ENCODE measurements around the gene SNX5. TPM values are rescaled to one million over a fixed set of nuclear protein-coding genes. Genes with fewer than 3 reads are reported as not detected.

SNX5 gene
- total and polyA plus RNA-seq, 2 of the 13 experiments (the other 11 are each of a cell fraction or from before 2014, with no cell fraction given), result 664 to 1,040 TPM

DNA sequence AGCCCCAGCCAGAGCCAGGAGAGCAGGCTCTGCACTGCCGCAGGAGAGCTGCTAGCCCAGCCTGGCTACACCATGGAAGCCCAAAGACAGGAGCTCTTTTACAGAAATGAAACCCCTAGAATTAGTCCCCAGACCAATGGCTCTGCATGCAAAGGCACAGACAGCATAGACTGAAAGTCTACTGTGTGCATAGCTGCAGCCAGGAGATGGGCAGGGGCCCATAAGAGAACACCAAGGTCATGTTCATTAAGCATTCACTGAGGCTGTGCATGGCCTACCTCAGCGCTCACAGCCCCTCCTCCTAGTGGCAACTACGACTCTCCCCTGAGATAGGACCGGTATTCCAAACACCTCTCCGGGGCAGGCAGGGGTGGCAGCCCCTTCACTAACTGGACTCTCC, 34.9 kb downstream of the SNX5 start (continued):
- TF ChIP-seq ZNF367 (CRISPR knock-in tag; IDR thresholded peaks at IDR 0.05; ENCODE audit: borderline replicate concordance) (0 out of 2 replicates have a peak, but pooled peaks have one; percentile 47), ZFP1 (CRISPR knock-in tag; IDR thresholded peaks at IDR 0.05) (no peak), DPF2 (CRISPR knock-in tag; IDR thresholded peaks at IDR 0.05; ENCODE audit: borderline replicate concordance, low read depth) (no peak), DMAP1 (CRISPR knock-in tag; IDR thresholded peaks at IDR 0.05) (no peak), ZBTB38 (CRISPR knock-in tag; IDR thresholded peaks at IDR 0.05) (no peak), ZNF550 (CRISPR knock-in tag; IDR thresholded peaks at IDR 0.05; ENCODE audit: borderline replicate concordance) (no peak), ZBTB7B (CRISPR knock-in tag; IDR thresholded peaks at IDR 0.05) (no peak), PHF8 (CRISPR knock-in tag; IDR thresholded peaks at IDR 0.05) (no peak), ZXDC (CRISPR knock-in tag; IDR thresholded peaks at IDR 0.05) (0 out of 2 replicates have a peak, but pooled peaks have one; percentile 16), DMTF1 (CRISPR knock-in tag; IDR thresholded peaks at IDR 0.05) (no peak), RARA (CRISPR knock-in tag; IDR thresholded peaks at IDR 0.05) (peak; percentile 40; the same call in 1 of the 2 replicates), ARID3A (IDR thresholded peaks at IDR 0.05; ENCODE audit: low read depth, low read length) (no peak), JUND (CRISPR knock-in tag; IDR thresholded peaks at IDR 0.05) (no peak), MTA3 (CRISPR knock-in tag; IDR thresholded peaks at IDR 0.05) (no peak), HNRNPUL1 (IDR thresholded peaks at IDR 0.05; ENCODE audit: low read depth, low read length) (no peak), TERF1 (CRISPR knock-in tag; IDR thresholded peaks at IDR 0.05) (no peak)
- TF ChIP-seq, protein P1, sequence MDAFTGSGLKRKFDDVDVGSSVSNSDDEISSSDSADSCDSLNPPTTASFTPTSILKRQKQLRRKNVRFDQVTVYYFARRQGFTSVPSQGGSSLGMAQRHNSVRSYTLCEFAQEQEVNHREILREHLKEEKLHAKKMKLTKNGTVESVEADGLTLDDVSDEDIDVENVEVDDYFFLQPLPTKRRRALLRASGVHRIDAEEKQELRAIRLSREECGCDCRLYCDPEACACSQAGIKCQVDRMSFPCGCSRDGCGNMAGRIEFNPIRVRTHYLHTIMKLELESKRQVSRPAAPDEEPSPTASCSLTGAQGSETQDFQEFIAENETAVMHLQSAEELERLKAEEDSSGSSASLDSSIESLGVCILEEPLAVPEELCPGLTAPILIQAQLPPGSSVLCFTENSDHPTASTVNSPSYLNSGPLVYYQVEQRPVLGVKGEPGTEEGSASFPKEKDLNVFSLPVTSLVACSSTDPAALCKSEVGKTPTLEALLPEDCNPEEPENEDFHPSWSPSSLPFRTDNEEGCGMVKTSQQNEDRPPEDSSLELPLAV (CRISPR knock-in tag; conservative IDR thresholded peaks at IDR 0.05; ENCODE audit: low read depth), result no peak
- TF ChIP-seq, protein P2, sequence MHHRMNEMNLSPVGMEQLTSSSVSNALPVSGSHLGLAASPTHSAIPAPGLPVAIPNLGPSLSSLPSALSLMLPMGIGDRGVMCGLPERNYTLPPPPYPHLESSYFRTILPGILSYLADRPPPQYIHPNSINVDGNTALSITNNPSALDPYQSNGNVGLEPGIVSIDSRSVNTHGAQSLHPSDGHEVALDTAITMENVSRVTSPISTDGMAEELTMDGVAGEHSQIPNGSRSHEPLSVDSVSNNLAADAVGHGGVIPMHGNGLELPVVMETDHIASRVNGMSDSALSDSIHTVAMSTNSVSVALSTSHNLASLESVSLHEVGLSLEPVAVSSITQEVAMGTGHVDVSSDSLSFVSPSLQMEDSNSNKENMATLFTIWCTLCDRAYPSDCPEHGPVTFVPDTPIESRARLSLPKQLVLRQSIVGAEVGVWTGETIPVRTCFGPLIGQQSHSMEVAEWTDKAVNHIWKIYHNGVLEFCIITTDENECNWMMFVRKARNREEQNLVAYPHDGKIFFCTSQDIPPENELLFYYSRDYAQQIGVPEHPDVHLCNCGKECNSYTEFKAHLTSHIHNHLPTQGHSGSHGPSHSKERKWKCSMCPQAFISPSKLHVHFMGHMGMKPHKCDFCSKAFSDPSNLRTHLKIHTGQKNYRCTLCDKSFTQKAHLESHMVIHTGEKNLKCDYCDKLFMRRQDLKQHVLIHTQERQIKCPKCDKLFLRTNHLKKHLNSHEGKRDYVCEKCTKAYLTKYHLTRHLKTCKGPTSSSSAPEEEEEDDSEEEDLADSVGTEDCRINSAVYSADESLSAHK (CRISPR knock-in tag; IDR thresholded peaks at IDR 0.05; ENCODE audit: borderline replicate concordance), result no peak
